NCI-H526 treated with DMSO at 0.1 percent for 48 hours (cell line): ENCODE measurements around the gene GPC1.
"Not testable (repeated sequence)": the region's sequence is repeated elsewhere in the genome, so short reads cannot be mapped to it uniquely, and the experiment has no call there.

Source experiments
- DNase-seq: peaks from one replicate; lab custom pipeline; 2025; lab: John Stamatoyannopoulos, UW

The GPC1 gene

GRCh38 chr2:240467149-240467642, 31.7 kb downstream of the GPC1 start:
- no peak for DNase-seq

GRCh38 chr2:240467659-240468302, 32.3 kb downstream of the GPC1 start:
- no peak for DNase-seq

- no peak for DNase-seq
Observed at GRCh38 chr2:240468303-240469238, 33.1 kb downstream of the GPC1 start.

- no peak for DNase-seq
Observed at GRCh38 chr2:240469239-240469636, 33.8 kb downstream of the GPC1 start.

- no peak for DNase-seq
Observed at GRCh38 chr2:240469740-240470139, 34.3 kb downstream of the GPC1 start.

GRCh38 chr2:240472078-240472790, 36.8 kb downstream of the GPC1 start:
- no peak for DNase-seq

- no peak for DNase-seq
Observed at GRCh38 chr2:240473211-240473610, 37.7 kb downstream of the GPC1 start.

- DNase-seq, result no peak
Observed at GRCh38 chr2:240477916-240478315, 42.5 kb downstream of the GPC1 start.

- DNase-seq, result no peak
Observed at GRCh38 chr2:240478346-240479110, 43.1 kb downstream of the GPC1 start.

GRCh38 chr2:240479111-240479501, 43.6 kb downstream of the GPC1 start:
- DNase-seq, result no peak

- no peak for DNase-seq
Observed at GRCh38 chr2:240480834-240481623, 45.6 kb downstream of the GPC1 start.

GRCh38 chr2:240481720-240482119, 46.3 kb downstream of the GPC1 start:
- DNase-seq, result no peak

GRCh38 chr2:240482141-240482540, 46.7 kb downstream of the GPC1 start:
- DNase-seq, result no peak

GRCh38 chr2:240491483-240491882, 56.0 kb downstream of the GPC1 start:
- DNase-seq, result no peak

GRCh38 chr2:240494194-240494793, 58.8 kb downstream of the GPC1 start:
- DNase-seq, result no peak

- DNase-seq, result not testable (repeated sequence)
Observed at GRCh38 chr2:240494942-240495341, 59.5 kb downstream of the GPC1 start.

GRCh38 chr2:240497082-240497481, 61.6 kb downstream of the GPC1 start:
- DNase-seq, result not testable (repeated sequence)

GRCh38 chr2:240498171-240498957, 62.9 kb downstream of the GPC1 start:
- no peak for DNase-seq

GRCh38 chr2:240498958-240499260, 63.4 kb downstream of the GPC1 start:
- no peak for DNase-seq
